ENCODE data around the gene ARMH4. TPM values are rescaled to one million over a fixed set of nuclear protein-coding genes. Genes with fewer than 3 reads are reported as not detected.

Gene ARMH4
- total RNA-seq, 4 donors from 2014 or later, result 1.2 to 3.7 (median 2.0) TPM

GRCh38 chr14:58073516-58073915 lies 78.5 kb downstream of the ARMH4 start:
- in situ Hi-C loops (cut with MboI; ENCODE audit: low sequenced_read_pairs in 4 of 4), result loop anchor here in 2 of 4 donors (10.0 to 25.0 kb wide), 2 partner anchors 586 to 589 kb away; partner anchors contain the start of gene CCDC198 (in 1 of the 2)

GRCh38 chr14:58072288-58073071 lies 79.5 kb downstream of the ARMH4 start:
- TF ChIP-seq CTCF (IDR thresholded peaks at IDR 0.05 in 4 of 5, conservative IDR thresholded peaks at IDR 0.05 in 1 of 5) (peak; percentile 19 to 63 (median 49)), POLR2A (IDR thresholded peaks at IDR 0.05) (no peak)
- H3K4me3 ChIP-seq, result peak overlapping the region in 3 of 4 donors; percentile 22 to 44 (median 27)
- no peaks in the 10 kb centered on the region for H3K4me1 ChIP-seq
- H3K27ac ChIP-seq, result no peak overlapping the region
- peak; percentile 58 to 65 for ATAC-seq
- no peaks in the 10 kb centered on the region for H3K9me3 ChIP-seq
- intact Hi-C loops (cut with DNase I; ENCODE audit: low total_unique reads), result loop anchor here (5.0 kb wide), 1 partner anchor 585 kb away; no protein-coding TSS in a partner anchor
- in situ Hi-C loops (cut with MboI; ENCODE audit: low sequenced_read_pairs in 4 of 4), result loop anchor here in 2 of 4 donors (10.0 to 25.0 kb wide), 2 partner anchors 585 to 588 kb away; partner anchors contain the start of gene CCDC198 (in 1 of the 2)
- no peak for DNase-seq
- H3K27me3 ChIP-seq, result no peaks in the 10 kb centered on the region
- H3K36me3 ChIP-seq, result no peaks in the 10 kb centered on the region

More at GRCh38 chr14:58073516-58073915, 78.5 kb downstream of the ARMH4 start:
- TF ChIP-seq CTCF (IDR thresholded peaks at IDR 0.05 in 4 of 5, conservative IDR thresholded peaks at IDR 0.05 in 1 of 5) (no peak), POLR2A (IDR thresholded peaks at IDR 0.05) (no peak)
- ATAC-seq (no peak), DNase-seq (no peak)
- Histone ChIP-seq H3K27me3 (no peaks in the 10 kb centered on the region), H3K27ac (no peak overlapping the region), H3K4me3 (no peak overlapping the region), H3K9me3 (no peaks in the 10 kb centered on the region), H3K4me1 (no peaks in the 10 kb centered on the region), H3K36me3 (no peaks in the 10 kb centered on the region)
- intact Hi-C loops (cut with DNase I; ENCODE audit: low total_unique reads), result loop anchor here (5.0 kb wide), 1 partner anchor 586 kb away; no protein-coding TSS in a partner anchor

GRCh38 chr14:58071341-58071740 lies 80.7 kb downstream of the ARMH4 start:
- H3K27me3 ChIP-seq, result no peaks in the 10 kb centered on the region
- no peaks in the 10 kb centered on the region for H3K4me1 ChIP-seq
- intact Hi-C loops (cut with DNase I; ENCODE audit: low total_unique reads) (loop anchor here (5.0 kb wide), 1 partner anchor 584 kb away; no protein-coding TSS in a partner anchor), in situ Hi-C loops (cut with MboI; ENCODE audit: low sequenced_read_pairs in 4 of 4) (loop anchor here in 2 of 4 donors (10.0 to 25.0 kb wide), 2 partner anchors 584 to 587 kb away; partner anchors contain the start of gene CCDC198 (in 1 of the 2))
- no peak overlapping the region for H3K27ac ChIP-seq
- H3K36me3 ChIP-seq, result no peaks in the 10 kb centered on the region
- no peak for TF ChIP-seq CTCF (IDR thresholded peaks at IDR 0.05 in 4 of 5, conservative IDR thresholded peaks at IDR 0.05 in 1 of 5)
- TF ChIP-seq POLR2A (IDR thresholded peaks at IDR 0.05), result no peak
- ATAC-seq, result no peak
- DNase-seq, result no peak
- H3K9me3 ChIP-seq, result no peaks in the 10 kb centered on the region
- no peak overlapping the region for H3K4me3 ChIP-seq

- TF ChIP-seq POLR2A (IDR thresholded peaks at IDR 0.05) (no peak), CTCF (IDR thresholded peaks at IDR 0.05 in 4 of 5, conservative IDR thresholded peaks at IDR 0.05 in 1 of 5) (no peak)
These were observed 83.7 kb downstream of the ARMH4 start for GRCh38 chr14:58068306-58068705.

More at GRCh38 chr14:58068306-58068705, 83.7 kb downstream of the ARMH4 start:
- ATAC-seq (no peak), DNase-seq (no peak)
- no peaks in the 10 kb centered on the region for H3K27me3 ChIP-seq
- no peaks in the 10 kb centered on the region for H3K4me1 ChIP-seq
- no peak overlapping the region for H3K4me3 ChIP-seq
- H3K9me3 ChIP-seq, result no peaks in the 10 kb centered on the region
- in situ Hi-C loops (cut with MboI; ENCODE audit: low sequenced_read_pairs in 4 of 4) (loop anchor here in 3 of 4 donors (5.0 to 25.0 kb wide), 3 partner anchors 581 to 584 kb away; partner anchors contain the start of gene CCDC198 (in 1 of the 3)), intact Hi-C loops (cut with DNase I; ENCODE audit: low total_unique reads) (no loop called here)
- H3K27ac ChIP-seq, result no peak overlapping the region
- no peaks in the 10 kb centered on the region for H3K36me3 ChIP-seq
